ENCODE measurements around the gene TAC4.
A peak's percentile ranks its signal among the peaks of the same experiment; 100 is the strongest.

The TAC4 gene

GRCh38 chr17:49848019-49848473, at the start of gene TAC4:
TSS of gene TAC4 (minus strand) at chr17:49848069. CDS start at chr17:49848017, 52 bp downstream.
- DNase-seq: no peak

DNA sequence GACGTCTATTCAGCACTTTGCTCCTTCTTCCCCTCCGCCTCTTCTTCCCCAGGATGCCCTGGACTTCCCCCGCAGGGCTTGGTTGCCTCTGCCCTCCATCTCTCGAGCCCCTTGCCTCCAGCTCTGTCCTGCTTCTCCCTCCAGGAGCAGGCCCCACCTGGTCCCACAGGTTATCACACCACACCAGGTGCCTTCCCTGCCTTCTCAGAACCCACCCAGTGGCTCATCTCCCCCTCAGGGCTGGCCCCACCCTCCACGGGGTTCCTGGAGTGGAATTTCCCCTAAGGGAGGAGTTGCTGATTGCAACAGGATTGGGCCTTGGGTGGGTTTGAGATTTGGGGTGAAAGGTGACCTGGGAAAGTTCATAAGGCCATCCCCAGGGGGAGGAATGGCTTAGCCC, 49.0 kb upstream of the TAC4 start:
- no peak for DNase-seq

DNA sequence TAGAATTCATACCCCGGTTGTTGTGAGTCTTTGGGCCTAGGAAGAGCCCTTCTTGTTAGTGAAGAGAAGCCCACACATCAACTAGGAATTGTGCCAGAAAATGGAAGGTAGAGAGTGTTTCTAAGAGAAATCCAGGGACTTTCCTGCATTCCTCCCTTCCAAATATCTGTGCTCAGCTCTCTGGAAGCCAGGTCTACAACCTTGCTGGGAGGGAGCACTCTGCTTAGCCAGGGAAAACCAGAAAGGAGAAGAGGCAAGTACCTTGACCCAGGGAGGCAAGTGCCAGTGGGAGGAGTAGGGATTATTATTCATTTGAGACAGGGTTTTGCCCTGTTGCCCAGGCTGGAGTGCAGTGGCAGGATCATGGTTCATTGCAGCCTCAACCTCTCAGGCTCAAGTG, 48.4 kb upstream of the TAC4 start:
- no peak for DNase-seq

DNA sequence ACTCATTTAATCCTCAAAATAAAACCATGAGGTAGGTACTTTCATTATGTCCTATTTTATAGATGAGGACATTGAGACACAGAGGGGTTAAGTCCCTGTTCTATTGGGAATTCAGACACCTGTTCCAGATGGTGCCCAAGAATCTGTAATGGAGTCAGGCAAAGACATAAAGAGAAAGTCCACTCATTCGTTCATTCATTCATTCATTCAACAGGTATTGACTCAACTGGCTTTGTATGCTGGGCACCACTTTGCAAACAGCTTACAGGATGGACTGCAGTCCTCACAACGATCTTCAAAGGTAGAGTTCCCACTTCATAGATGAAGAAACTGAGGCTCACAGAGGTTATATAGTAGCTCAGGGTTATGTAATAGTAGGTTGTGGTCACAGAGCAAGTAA, 47.9 kb upstream of the TAC4 start:
- DNase-seq: no peak

DNA sequence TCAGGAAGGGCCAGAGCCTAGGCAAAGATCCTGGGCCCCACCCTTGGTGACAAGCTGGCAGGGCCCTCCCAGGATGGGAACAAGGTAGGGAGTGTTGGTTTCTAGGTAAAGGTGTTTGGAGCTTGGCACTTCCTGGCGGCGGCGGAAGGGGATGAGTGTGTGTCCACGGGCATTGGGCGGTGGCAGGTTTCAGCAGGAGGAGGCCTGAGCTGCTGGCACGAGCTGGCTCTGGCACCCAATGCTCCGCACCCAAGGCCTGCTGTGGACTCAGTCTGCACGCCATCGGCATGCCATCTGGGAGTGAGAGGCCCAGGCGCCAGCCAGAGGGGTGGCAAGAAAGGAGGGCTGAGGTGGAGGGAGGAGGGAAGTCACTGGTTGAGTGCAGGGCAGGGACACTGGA, 46.9 kb upstream of the TAC4 start:
- DNase-seq: no peak

- DNase-seq: no peak
Measured at GRCh38 chr17:49891694-49892389, 44.0 kb upstream of the TAC4 start.

- DNase-seq: no peak
Measured at GRCh38 chr17:49891271-49891670, 43.4 kb upstream of the TAC4 start.

- DNase-seq: no peak
Measured at GRCh38 chr17:49890852-49891251, 43.0 kb upstream of the TAC4 start.

- no peak for DNase-seq
Measured at GRCh38 chr17:49890077-49890821, 42.4 kb upstream of the TAC4 start.

DNA sequence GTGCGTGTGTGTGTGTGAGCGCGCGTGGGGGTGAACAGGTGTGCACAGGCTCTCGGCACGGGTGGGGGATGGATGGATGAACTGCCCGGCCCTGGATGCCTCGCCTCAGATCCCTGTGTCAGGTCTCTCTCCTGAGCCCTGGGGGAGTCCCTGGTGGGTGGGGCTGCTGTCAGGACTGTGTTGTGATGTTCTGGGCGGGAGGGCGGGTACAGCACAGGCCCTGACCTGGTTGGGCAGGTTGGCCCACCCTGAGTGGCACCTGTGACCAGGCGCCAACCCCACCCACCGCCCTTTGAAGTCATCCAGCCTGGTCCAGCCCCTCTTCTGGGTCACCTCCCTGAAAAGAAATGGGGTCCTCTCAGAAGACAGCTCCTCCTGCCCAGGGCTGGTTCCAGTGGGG, 41.6 kb upstream of the TAC4 start:
- no peak for DNase-seq

GRCh38 chr17:49887744-49888360, 40.0 kb upstream of the TAC4 start:
- no peak for DNase-seq

DNA sequence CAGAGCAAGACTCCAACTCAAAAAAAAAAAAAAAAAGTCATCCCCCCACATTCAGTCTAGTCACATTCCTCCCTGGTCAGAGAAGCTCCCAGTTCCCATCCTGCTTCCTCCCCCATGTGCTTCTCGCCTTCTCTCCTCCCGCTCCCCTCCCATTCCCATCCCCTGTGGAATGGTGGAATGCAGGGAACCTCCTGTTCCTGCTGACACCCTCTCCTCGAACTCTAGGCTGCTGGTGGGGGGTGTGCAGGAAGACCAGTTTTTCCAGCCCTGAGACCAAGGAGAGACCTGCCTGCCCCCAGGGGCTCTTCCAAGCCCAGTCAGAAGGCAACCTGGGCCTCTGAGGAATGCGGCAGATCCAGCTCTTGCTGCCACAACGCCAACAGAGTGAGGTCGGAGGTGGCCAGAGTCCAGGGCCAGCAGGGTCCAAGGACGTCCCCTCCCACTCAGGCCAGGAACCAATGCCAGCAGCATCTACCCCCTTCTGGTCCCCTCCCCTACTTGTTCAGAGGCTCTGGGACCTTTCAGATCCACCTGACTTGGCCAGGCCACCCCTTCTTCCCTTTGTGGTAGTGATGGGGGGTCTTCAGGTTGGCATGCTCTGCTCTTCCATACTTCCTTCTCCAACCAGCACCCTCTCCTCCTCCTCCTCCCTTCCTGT, 39.3 kb upstream of the TAC4 start:
- DNase-seq: no peak

DNA sequence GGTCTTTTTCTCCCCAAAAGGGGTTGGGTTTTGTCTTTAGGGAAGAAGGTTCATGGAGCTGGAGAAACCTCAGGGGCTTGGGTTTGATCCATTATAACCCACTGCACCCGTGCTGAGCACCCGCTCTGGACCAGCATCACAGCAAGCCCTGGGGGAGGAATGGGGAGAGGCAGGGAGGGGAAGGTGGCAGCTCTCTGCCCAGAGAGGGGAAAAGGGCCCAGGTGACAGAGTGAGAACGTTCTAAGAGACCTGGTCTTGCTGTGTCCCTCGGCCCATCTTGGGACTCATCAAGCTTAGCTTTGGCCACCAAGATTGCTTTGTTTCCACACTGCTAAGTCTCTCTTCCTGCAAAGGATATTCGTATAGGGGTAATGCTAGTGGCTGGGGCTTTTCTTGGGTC, 38.2 kb upstream of the TAC4 start:
- no peak for DNase-seq

- no peak for DNase-seq
Measured at GRCh38 chr17:49882434-49882833, 34.6 kb upstream of the TAC4 start.

DNA sequence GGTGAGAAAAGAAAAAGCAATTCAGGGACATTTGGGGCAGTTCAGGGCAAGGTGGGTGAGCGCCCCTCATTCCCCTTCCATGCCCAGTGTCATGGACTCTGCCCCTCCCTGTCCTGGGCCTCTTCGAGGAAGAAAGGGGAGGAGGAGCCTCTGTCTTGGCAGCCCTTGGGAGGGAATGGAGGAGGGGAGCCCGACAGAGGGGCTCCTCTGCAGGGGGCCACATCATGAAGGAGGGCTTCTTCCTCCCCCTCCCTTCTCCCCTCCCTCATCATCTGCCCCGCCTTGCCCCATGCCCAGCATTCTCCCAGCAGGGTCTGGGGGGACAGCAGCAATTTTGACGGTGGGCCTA, 33.2 kb upstream of the TAC4 start:
- no peak for DNase-seq

- DNase-seq: peak; percentile 25
Measured at GRCh38 chr17:49880291-49881053, 32.6 kb upstream of the TAC4 start.

DNA sequence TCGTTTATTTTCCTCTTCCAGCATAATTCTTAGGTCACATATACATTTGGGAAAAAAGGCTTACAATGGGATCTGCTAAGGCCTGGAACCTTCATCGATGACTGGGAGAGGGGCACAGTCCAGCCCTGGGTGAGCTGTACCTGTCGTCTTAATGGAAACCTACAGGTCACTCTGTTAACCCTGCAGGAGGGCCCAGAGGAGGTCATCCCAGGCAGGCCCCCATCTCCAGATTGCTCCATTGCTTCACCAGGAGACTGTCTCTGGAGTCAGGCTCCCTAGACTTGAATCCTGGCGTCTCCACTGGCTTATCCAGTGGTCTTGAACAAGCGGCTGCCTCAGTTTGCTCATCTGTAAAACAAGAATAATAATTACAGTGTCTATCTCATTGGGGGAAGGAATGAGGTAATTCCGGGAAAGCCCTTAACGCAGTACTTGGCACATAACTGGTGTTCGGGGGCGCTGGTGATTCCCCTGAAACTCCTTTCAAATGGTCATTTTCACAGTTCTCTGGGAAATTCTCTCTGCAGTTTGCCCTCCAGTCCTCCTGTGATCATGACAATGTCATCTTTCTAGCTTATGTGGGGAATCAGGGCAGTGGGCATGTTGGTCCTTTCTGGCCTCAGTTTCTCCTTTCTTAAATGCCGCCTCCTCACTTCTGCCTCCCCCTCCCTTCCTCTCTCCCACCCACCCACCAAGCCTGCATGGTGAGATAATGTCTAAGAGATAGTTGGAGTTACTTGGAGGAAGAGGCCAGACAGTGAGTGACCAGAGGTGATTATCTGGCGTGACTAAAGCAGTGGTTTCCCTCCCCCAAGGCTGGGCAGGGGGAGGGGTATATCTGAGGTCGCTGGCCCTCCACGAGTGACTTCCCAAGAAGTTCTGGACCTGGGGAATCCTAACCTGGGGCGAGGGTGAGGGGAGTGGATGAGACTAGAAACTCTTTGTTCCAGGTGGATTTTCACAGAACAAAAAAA, 31.3 kb upstream of the TAC4 start:
- DNase-seq: no peak

GRCh38 chr17:49875685-49876084, 27.8 kb upstream of the TAC4 start:
- no peak for DNase-seq

DNA sequence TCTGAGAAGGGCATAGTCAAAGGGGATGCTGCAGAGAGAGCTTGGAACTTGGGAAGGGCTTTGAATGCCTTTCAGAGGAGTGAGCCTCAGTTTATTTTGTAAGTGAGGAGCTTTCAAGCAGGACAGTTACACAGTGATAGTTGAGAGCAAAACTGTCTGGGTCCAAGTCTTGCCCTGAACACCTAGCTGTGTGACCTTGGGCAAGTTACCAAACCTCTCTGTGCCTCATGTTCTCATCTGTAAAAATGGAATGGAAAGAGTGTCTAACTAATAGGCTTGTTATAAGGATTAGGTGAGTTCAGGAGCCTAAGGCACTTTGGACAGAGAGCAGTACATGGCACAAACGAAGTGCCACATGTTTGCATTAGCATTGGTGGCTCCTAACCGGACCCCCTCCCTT, 27.0 kb upstream of the TAC4 start:
- DNase-seq: no peak

GRCh38 chr17:49873926-49874325, 26.1 kb upstream of the TAC4 start:
- no peak for DNase-seq

DNA sequence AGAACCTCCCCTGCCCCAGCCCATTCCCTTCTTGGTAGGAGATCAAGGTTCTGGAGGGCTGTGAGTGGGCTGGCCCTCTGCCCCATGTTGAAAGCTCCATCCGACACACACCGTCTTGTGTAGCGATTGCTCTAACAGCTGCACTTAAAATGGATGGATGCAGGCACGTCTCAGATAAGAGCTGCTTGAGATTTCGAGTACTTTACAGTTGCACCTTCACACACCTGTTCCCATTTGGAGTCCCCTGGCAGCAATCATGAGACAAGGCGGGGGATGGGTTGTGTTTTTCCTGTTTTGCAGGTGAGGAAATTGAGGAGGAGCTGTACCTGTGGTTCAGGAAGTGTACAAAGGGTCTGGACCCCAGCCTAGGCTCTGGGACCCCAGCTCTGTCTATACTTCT, 25.6 kb upstream of the TAC4 start:
- DNase-seq: no peak
